ENCODE data around the gene SUCO. TPM values are rescaled to one million over a fixed set of nuclear protein-coding genes. Genes with fewer than 3 reads are reported as not detected.

Gene SUCO
- total RNA-seq, 3 donors from 2014 or later, result 19.5 to 21.5 (median 20.3) TPM

DNA sequence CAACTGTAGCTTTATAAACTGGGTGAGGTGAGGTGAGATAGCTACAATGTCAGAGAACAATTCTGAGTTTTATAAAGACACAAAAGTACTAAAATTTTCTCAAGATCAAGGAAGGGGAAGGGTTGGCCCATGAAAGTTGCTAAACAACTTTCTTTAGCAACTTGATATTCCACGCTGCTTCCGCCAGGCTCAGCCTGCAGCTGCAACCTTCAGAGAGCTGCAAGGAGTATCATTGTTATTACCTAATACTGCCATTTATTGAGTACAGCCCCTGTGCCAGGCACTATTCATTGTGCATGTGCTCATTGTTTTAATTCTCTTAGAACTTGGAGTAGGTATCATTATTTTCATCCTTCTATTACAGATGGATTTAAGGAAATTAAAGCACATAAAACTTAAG is 34.1 kb upstream of the SUCO start:
- no peaks in the 10 kb centered on the region for H3K9me3 Mint-ChIP-seq
- ATAC-seq, result no peak
- DNase-seq, result no peak
- H3K36me3 Mint-ChIP-seq (ENCODE audit: insufficient read depth), result no peaks in the 10 kb centered on the region
- no peak overlapping the region for H3K4me3 Mint-ChIP-seq
- H3K27me3 Mint-ChIP-seq (ENCODE audit: low read depth), result no peaks in the 10 kb centered on the region
- H3K4me1 Mint-ChIP-seq (ENCODE audit: low read depth), result no peaks in the 10 kb centered on the region

DNA sequence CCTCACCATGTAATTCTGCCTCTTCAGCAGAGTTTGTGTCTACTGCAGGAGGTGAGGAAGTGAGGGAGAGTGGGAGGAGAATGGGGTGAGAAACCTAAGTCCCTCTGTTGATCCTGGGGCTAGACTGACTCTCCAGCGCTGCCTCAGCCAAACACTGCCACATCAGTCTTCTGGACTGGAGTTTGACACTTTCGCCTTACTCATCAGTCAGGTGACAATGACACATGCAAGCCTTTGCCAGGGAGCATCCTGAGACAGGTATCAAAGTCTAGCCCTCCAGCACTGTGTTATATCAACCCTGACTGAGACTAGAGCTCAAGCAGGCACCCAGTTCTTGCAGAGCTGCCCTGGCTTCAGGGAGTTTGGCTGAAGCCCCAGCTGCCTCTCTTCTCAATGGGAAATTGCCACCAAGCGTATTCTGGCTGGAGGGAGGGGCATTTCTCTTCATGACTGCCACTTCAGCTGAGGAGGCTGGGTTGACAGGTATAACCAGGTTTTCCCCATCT is 33.3 kb upstream of the SUCO start:
- Mint-ChIP-seq H3K36me3 (ENCODE audit: insufficient read depth) (no peaks in the 10 kb centered on the region), H3K9me3 (no peaks in the 10 kb centered on the region), H3K27me3 (ENCODE audit: low read depth) (peaks cover 2% of the 10 kb centered on the region), H3K4me1 (ENCODE audit: low read depth) (no peaks in the 10 kb centered on the region), H3K4me3 (no peak overlapping the region)
- peak; percentile 4 for DNase-seq
- ATAC-seq, result peak in 1 of 2 donors; percentile 46

DNA sequence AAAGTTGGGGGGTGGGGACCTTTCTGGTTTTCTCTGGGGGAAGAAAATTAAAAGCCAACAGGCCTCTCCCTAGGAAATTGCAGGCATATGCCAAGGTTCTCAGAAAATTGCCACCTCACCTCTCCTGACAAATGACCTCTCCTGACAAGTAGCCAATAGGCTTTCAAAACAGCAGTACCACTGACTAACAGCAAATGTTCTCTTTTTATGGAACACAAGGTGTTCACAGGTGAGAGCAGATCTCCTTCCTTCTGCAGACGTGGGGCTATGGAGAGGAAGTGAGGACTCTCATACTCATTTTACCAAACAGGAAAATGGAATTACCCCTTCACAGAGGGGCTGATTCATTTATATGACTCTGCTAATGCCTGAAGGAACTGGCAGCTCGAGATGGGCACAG is 32.7 kb upstream of the SUCO start:
- no peak for ATAC-seq

DNA sequence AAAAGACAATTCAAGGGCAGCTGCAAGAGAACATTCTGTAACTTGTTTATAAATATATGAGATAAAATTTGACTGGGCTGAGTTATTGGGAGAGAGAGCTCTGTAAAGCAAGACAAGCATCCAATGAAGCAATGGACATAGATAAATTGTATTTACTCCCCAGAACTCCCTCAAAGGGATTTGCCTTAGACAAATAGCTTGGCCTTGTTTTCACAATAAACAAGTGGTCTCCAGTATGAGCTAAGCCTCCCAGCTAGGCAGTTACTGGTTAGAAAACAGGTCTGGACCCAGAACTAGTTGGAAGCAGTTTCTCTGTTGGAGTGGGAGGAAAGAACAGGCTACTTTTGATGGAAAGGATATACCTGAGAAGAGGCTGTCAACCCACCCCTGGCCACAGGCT is 25.2 kb upstream of the SUCO start:
- H3K4me1 Mint-ChIP-seq (ENCODE audit: low read depth), result no peaks in the 10 kb centered on the region
- DNase-seq (no peak), ATAC-seq (no peak)
- H3K9me3 Mint-ChIP-seq, result no peaks in the 10 kb centered on the region
- H3K4me3 Mint-ChIP-seq, result no peak overlapping the region
- H3K36me3 Mint-ChIP-seq (ENCODE audit: insufficient read depth), result no peaks in the 10 kb centered on the region
- H3K27me3 Mint-ChIP-seq (ENCODE audit: low read depth), result peaks cover 4% of the 10 kb centered on the region

More for the DNA sequence above, 32.7 kb upstream of the SUCO start:
- Mint-ChIP-seq H3K36me3 (ENCODE audit: insufficient read depth) (no peaks in the 10 kb centered on the region), H3K9me3 (no peaks in the 10 kb centered on the region), H3K4me1 (ENCODE audit: low read depth) (no peaks in the 10 kb centered on the region), H3K27me3 (ENCODE audit: low read depth) (peaks cover 2% of the 10 kb centered on the region), H3K4me3 (no peak overlapping the region)
- no peak for DNase-seq

DNA sequence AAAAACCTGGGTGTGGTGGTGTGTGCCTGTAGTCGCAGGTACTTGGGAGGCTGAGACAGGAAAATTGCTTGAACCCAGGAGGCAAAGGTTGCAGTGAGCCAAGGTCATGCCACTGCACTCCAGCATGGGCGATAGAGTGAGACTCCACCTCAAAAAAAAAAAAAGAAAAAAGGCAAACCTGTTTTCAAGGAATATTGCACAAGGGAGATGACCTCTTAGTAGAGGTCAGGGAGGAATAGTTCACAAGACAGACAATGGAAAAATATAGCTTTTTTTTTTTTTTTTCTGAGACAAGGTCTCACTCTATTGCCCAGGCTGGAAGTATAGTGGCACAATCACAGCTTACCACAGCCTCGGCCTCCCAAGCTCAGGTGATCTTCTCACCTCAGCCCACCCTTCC is 22.5 kb upstream of the SUCO start:
- Mint-ChIP-seq H3K27me3 (ENCODE audit: low read depth) (peaks cover 2% of the 10 kb centered on the region), H3K9me3 (no peaks in the 10 kb centered on the region), H3K4me1 (ENCODE audit: low read depth) (no peaks in the 10 kb centered on the region), H3K4me3 (no peak overlapping the region), H3K36me3 (ENCODE audit: insufficient read depth) (no peaks in the 10 kb centered on the region)
- no peak for DNase-seq
- no peak for ATAC-seq

DNA sequence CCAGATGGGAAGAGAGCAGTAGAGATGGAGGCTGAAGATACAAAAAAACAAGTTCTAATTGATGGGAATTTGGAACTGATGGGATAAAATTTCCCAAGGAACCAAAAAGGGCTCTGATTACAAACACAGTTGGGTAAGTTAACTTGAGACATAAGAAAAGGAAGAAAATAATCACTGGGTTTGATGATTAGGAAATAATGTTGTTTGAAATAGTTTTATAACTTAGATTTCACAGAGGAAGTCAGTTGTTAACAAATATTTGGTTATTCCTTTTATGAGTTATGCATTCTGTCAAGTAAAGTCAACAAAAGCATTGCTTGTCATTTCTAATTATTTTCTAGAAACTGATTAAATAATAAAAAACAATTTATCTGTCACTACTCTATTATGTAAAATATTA is 20.4 kb upstream of the SUCO start:
- Mint-ChIP-seq H3K4me1 (ENCODE audit: low read depth) (no peaks in the 10 kb centered on the region), H3K9me3 (no peaks in the 10 kb centered on the region), H3K27me3 (ENCODE audit: low read depth) (peaks cover 2% of the 10 kb centered on the region), H3K4me3 (no peak overlapping the region), H3K36me3 (ENCODE audit: insufficient read depth) (no peaks in the 10 kb centered on the region)
- DNase-seq (no peak), ATAC-seq (no peak)

DNA sequence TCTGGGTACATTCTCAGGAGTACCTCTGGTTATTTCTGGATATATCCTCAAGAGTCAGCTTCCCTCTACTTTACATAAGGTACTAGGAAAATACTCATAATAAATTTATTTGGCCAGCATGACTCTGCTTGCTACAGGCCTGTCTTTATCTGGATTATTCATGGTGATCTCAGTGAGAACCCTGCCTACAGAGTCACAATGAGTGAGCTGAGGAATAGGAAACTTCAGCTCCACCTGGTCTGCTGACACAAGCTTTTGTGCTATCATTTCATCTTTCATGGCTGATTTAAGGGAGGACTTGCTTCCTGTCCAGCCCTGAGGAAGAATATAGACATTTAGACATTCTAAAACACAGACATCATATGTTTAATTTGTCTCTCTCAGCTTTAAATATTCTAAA is 19.5 kb upstream of the SUCO start:
- DNase-seq, result no peak
- Mint-ChIP-seq H3K4me1 (ENCODE audit: low read depth) (no peaks in the 10 kb centered on the region), H3K4me3 (no peak overlapping the region), H3K27me3 (ENCODE audit: low read depth) (peaks cover 2% of the 10 kb centered on the region), H3K9me3 (no peaks in the 10 kb centered on the region), H3K36me3 (ENCODE audit: insufficient read depth) (no peaks in the 10 kb centered on the region)
- no peak for ATAC-seq

DNA sequence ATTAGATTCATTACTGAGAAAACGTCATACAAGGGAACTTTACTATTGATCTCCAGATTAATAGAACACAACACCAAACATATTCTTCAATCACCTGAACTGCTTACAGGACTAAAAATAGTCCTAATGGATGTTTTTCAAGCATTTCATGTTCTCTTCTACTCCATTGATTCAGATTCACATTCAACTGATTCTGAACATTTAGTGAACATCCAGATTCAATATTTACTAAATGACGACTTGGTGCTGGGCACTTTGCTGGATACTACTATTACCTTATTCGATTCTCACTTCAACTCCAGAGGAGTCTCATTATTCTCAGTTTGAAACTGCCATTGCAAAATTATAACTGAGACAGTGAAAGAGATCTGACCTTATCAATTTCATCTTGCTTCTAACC is 18.8 kb upstream of the SUCO start:
- Mint-ChIP-seq H3K36me3 (ENCODE audit: insufficient read depth) (no peaks in the 10 kb centered on the region), H3K27me3 (ENCODE audit: low read depth) (peaks cover 2% of the 10 kb centered on the region), H3K4me1 (ENCODE audit: low read depth) (no peaks in the 10 kb centered on the region), H3K9me3 (no peaks in the 10 kb centered on the region), H3K4me3 (no peak overlapping the region)
- no peak for ATAC-seq
- DNase-seq, result no peak

DNA sequence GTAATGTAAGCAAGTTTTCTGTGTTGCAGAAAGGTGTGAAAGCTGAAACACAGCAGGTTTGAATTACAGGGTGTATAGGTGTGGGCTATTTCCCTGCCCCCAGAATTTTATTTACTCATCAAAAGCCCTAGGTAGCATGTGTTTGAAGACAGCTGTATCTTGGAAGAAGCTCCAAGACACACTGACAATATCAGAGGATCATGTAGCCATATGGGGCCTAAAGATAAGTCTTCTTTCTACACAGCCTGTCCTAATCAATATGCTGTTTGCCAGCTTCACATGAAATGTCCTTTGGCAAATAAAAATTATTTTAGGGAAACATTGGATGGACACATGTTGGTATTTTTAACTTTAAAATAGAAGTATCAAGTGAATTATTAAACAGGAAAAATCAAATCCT is 17.5 kb upstream of the SUCO start:
- Mint-ChIP-seq H3K9me3 (no peaks in the 10 kb centered on the region), H3K4me3 (no peak overlapping the region), H3K4me1 (ENCODE audit: low read depth) (no peaks in the 10 kb centered on the region), H3K36me3 (ENCODE audit: insufficient read depth) (no peaks in the 10 kb centered on the region), H3K27me3 (ENCODE audit: low read depth) (no peaks in the 10 kb centered on the region)
- no peak for ATAC-seq
- no peak for DNase-seq

DNA sequence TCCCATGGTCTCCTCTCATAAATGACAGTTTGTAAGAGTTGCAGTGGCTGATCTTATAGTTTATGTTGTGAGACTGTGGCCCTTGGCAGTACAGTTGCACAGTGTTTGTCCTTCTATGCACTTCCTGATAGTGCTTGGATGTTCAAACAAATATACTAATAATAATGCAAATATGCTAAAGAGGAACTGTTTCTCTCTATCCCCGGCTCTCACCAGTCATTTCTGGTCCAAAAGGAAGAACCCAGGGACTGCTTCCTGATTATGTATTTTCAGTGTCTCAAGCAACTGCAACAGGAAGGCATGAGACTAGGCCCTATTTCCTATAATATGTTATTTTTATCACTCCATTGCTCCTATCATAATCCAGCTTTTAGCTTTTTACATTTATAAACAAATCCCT is 17.0 kb upstream of the SUCO start:
- Mint-ChIP-seq H3K9me3 (no peaks in the 10 kb centered on the region), H3K36me3 (ENCODE audit: insufficient read depth) (no peaks in the 10 kb centered on the region), H3K27me3 (ENCODE audit: low read depth) (no peaks in the 10 kb centered on the region), H3K4me3 (no peak overlapping the region), H3K4me1 (ENCODE audit: low read depth) (no peaks in the 10 kb centered on the region)
- DNase-seq (no peak), ATAC-seq (no peak)

DNA sequence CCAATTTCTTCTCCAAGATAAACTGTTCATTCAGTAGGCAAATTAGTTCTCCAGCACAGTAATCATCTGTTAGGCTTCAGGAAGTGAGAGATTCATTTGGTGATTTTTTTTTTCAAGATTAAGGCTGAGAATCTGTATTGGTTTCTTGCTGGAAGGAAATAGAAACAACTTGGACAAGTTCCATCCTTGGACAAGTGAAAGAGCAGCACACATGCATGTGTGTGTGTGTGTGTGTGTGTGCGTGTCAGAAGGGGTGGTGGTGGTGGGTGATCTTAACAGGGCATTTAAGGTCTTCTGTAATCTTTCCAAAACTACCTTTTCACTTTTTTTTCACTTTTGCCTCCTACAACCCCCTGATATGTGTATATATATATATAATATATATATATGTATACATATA is 15.9 kb upstream of the SUCO start:
- no peaks in the 10 kb centered on the region for H3K36me3 Mint-ChIP-seq (ENCODE audit: insufficient read depth)
- no peaks in the 10 kb centered on the region for H3K27me3 Mint-ChIP-seq (ENCODE audit: low read depth)
- DNase-seq (no peak), ATAC-seq (no peak)
- H3K4me1 Mint-ChIP-seq (ENCODE audit: low read depth), result no peaks in the 10 kb centered on the region
- no peaks in the 10 kb centered on the region for H3K9me3 Mint-ChIP-seq
- no peak overlapping the region for H3K4me3 Mint-ChIP-seq

DNA sequence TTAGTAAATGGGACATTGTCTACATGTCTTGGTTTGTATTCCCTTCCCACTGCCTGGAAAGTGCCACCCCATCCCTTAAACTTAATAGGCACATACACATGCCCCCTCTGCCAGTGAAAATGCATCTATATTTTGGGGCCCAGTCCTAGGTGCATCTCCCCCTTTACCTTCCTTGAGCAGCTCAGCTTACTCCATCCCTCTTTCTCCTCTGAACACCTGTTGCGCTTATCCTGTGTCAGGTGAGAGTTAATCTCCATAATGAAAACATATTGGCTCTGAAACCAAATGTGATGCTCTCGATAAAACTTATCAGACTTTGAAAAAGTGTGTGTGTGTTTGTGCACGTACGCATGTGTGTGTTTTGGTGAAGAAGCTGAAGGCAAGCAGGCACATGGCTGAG is 15.4 kb upstream of the SUCO start:
- ATAC-seq (no peak), DNase-seq (no peak)
- Mint-ChIP-seq H3K27me3 (ENCODE audit: low read depth) (no peaks in the 10 kb centered on the region), H3K4me1 (ENCODE audit: low read depth) (no peaks in the 10 kb centered on the region), H3K36me3 (ENCODE audit: insufficient read depth) (no peaks in the 10 kb centered on the region), H3K4me3 (no peak overlapping the region), H3K9me3 (no peaks in the 10 kb centered on the region)

DNA sequence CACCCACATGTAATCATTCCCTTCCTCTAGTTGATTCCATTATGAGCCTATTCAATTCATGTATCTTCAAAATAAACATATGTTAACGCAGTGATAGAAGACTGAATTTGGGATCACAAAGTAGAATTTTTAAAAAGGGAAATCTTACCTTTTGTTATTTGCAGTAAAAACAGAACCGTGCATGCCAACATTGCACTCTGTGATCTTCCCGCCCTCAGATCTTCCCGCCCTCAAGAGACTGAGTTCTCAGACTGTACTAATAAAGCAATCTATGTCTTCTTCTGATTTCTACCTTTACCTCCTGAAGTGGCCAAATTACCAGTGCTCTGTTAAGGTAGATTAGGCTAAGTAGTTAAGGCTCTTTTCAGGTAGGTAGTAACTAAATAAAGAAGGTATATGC is 3.6 kb upstream of the SUCO start:
- no peaks in the 10 kb centered on the region for H3K9me3 Mint-ChIP-seq
- H3K4me1 Mint-ChIP-seq (ENCODE audit: low read depth), result peaks cover 20% of the 10 kb centered on the region
- DNase-seq (no peak), ATAC-seq (no peak)
- peaks cover 9% of the 10 kb centered on the region for H3K27me3 Mint-ChIP-seq (ENCODE audit: low read depth)
- no peak overlapping the region for H3K4me3 Mint-ChIP-seq
- H3K36me3 Mint-ChIP-seq (ENCODE audit: insufficient read depth), result no peaks in the 10 kb centered on the region

DNA sequence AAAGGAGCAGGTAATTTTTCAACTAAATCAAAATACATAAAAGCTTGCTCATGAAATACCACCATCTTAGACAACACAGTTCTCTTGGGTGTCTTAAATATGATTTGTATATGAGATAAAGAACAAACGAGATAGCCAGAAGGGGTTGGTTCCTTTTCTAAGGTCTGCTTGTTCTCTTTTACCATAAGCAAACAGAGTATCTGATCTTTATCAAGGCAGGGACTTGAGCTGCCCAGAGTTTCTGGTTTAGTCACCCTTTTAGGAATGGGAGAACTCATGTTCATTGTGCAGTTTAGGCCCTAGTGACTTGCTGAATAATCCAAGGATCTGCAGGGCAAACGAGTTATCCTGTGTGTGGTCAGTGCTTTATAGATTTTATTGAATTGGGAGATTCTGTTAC is 3.0 kb upstream of the SUCO start:
- peaks cover 27% of the 10 kb centered on the region for H3K4me1 Mint-ChIP-seq (ENCODE audit: low read depth)
- no peaks in the 10 kb centered on the region for H3K9me3 Mint-ChIP-seq
- peaks cover 9% of the 10 kb centered on the region for H3K27me3 Mint-ChIP-seq (ENCODE audit: low read depth)
- H3K36me3 Mint-ChIP-seq (ENCODE audit: insufficient read depth), result no peaks in the 10 kb centered on the region
- ATAC-seq (no peak), DNase-seq (no peak)
- no peak overlapping the region for H3K4me3 Mint-ChIP-seq

DNA sequence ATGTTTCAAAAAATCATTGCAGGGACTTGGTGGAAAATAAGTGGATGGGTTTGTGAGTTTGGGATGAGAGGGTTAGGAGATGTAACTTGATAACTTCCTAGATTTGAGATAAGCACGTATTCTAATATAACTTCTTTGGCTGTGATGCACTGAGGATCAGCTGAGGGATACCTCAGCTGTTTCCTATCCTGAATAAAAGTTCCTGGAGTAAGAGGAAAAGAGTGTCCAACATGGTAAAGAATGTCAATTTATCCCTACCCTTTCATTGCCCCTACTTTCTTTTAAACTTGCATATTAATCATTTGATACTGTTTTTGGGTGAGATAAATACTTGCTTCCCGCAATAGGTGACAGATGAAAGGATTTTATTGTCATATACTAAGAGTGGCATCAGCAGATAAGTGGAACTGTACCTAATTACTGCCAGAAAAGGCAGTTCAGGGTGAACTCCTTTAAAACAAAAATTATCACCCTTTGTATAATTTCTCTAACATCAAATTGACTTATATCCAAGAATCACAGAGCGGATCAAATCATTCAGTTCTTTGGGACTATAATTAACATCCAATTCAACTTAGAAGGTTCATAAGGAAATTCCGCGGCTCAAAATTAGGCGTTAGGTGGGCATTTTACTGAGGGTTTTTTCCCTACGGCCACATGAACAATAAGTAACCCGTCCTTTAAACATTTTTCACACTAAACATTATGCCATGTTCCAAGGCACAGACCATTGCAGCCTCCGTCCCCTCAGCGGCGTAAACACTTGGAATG is 1.4 kb upstream of the SUCO start:
- Mint-ChIP-seq H3K4me3 (peak overlapping the region; percentile 97), H3K4me1 (ENCODE audit: low read depth) (peaks cover 41% of the 10 kb centered on the region), H3K9me3 (no peaks in the 10 kb centered on the region), H3K36me3 (ENCODE audit: insufficient read depth) (no peaks in the 10 kb centered on the region), H3K27me3 (ENCODE audit: low read depth) (peaks cover 9% of the 10 kb centered on the region)
- DNase-seq (no peak), ATAC-seq (no peak)
